ENCODE data around the gene LRRTM4.

DNA sequence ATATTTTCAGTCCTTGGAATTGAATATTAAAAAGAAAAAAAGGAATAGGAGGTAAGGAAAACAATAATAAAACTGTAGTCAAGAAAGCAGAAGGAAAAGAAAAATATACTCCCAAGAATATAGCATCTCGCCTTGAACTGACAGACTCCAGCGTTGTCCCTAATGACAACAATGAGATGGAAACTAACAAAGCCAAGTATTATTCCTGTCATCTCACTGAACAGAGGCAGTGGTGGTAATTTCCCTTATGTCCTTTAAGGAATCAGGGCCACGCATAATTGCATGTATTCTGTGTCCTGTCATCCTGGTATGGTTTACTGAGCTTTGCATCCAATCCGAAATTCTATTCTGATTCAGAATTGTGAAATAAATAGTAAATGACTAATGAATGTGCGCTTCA, 158.9 kb downstream of the LRRTM4 start:
- TF ChIP-seq, protein P1, sequence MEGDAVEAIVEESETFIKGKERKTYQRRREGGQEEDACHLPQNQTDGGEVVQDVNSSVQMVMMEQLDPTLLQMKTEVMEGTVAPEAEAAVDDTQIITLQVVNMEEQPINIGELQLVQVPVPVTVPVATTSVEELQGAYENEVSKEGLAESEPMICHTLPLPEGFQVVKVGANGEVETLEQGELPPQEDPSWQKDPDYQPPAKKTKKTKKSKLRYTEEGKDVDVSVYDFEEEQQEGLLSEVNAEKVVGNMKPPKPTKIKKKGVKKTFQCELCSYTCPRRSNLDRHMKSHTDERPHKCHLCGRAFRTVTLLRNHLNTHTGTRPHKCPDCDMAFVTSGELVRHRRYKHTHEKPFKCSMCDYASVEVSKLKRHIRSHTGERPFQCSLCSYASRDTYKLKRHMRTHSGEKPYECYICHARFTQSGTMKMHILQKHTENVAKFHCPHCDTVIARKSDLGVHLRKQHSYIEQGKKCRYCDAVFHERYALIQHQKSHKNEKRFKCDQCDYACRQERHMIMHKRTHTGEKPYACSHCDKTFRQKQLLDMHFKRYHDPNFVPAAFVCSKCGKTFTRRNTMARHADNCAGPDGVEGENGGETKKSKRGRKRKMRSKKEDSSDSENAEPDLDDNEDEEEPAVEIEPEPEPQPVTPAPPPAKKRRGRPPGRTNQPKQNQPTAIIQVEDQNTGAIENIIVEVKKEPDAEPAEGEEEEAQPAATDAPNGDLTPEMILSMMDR (IDR thresholded peaks at IDR 0.05 in 2 of 3, conservative IDR thresholded peaks at IDR 0.05 in 1 of 3; ENCODE audit: control insufficient read depth in 2 of 3, extremely low read depth in 1 of 3, insufficient read depth in 1 of 3, low read depth in 3 of 3, low read length in 3 of 3): no peak
- TF ChIP-seq, protein P2, sequence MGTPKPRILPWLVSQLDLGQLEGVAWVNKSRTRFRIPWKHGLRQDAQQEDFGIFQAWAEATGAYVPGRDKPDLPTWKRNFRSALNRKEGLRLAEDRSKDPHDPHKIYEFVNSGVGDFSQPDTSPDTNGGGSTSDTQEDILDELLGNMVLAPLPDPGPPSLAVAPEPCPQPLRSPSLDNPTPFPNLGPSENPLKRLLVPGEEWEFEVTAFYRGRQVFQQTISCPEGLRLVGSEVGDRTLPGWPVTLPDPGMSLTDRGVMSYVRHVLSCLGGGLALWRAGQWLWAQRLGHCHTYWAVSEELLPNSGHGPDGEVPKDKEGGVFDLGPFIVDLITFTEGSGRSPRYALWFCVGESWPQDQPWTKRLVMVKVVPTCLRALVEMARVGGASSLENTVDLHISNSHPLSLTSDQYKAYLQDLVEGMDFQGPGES (IDR thresholded peaks at IDR 0.05): no peak
- TF ChIP-seq EZH2 (IDR thresholded peaks at IDR 0.05; ENCODE audit: borderline replicate concordance, control insufficient read depth, low read depth, low read length): no peak
- TF ChIP-seq POLR2A (IDR thresholded peaks at IDR 0.05; ENCODE audit: low read depth, low read length): no peak
- no peak for TF ChIP-seq NFYB (IDR thresholded peaks at IDR 0.05; ENCODE audit: insufficient read depth, low read depth, low read length)
- TF ChIP-seq ESRRA (IDR thresholded peaks at IDR 0.05; ENCODE audit: low read length): no peak
- no peak for TF ChIP-seq BMI1 (IDR thresholded peaks at IDR 0.05; ENCODE audit: borderline replicate concordance)
- no peak for TF ChIP-seq ZNF622 (IDR thresholded peaks at IDR 0.05)
- TF ChIP-seq CBFB (IDR thresholded peaks at IDR 0.05; ENCODE audit: low read depth): no peak
- no peak for TF ChIP-seq NFXL1 (IDR thresholded peaks at IDR 0.05; ENCODE audit: borderline replicate concordance)

All from GM12878 (cell line).